ENCODE data around the gene UBE2G2.

DNA sequence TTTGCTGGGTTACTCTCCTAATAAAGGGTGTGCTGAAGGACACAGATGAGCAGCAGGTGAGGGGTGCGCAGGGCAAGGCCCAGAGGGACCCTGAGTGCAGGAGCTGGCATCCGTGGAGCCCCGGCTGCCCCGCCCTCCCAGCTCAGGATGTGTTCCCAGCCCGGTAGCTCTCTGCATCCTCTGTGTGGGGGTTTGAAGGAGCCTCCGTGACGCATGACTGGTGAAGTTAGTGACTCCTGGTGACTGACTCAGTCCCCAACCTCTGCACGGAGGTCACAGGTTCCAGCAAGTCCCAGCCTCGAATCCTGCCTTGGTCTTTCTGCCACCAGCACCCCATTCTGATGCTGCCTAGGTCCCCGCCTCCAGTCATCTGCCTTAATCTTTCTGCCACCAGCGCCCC, 68.7 kb downstream of the UBE2G2 start:
- TF ChIP-seq, protein P1, sequence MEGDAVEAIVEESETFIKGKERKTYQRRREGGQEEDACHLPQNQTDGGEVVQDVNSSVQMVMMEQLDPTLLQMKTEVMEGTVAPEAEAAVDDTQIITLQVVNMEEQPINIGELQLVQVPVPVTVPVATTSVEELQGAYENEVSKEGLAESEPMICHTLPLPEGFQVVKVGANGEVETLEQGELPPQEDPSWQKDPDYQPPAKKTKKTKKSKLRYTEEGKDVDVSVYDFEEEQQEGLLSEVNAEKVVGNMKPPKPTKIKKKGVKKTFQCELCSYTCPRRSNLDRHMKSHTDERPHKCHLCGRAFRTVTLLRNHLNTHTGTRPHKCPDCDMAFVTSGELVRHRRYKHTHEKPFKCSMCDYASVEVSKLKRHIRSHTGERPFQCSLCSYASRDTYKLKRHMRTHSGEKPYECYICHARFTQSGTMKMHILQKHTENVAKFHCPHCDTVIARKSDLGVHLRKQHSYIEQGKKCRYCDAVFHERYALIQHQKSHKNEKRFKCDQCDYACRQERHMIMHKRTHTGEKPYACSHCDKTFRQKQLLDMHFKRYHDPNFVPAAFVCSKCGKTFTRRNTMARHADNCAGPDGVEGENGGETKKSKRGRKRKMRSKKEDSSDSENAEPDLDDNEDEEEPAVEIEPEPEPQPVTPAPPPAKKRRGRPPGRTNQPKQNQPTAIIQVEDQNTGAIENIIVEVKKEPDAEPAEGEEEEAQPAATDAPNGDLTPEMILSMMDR (IDR thresholded peaks at IDR 0.05; ENCODE audit: extremely low read depth in 1 of 2, insufficient read depth in 1 of 2, low read depth in 1 of 2, low read length in 2 of 2) = no peak
- no peak for TF ChIP-seq POLR2A (IDR thresholded peaks at IDR 0.05; ENCODE audit: low read depth, low read length)
- TF ChIP-seq EZH2 (IDR thresholded peaks at IDR 0.05; ENCODE audit: borderline replicate concordance, low read depth, low read length, severe bottlenecking) = no peak
